GM19455 (cell line): ENCODE results near the gene NLRP3.
"Not testable (repeated sequence)": the region's sequence is repeated elsewhere in the genome, so short reads cannot be mapped to it uniquely, and the experiment has no call there.

Experiments
- ATAC-seq: cut with Tn5 transposase; IDR thresholded peaks from one replicate; pipeline ENCODE4 v1.9.1; 2021; ENCODE audit not compliant: unreplicated experiment

NLRP3 gene

DNA sequence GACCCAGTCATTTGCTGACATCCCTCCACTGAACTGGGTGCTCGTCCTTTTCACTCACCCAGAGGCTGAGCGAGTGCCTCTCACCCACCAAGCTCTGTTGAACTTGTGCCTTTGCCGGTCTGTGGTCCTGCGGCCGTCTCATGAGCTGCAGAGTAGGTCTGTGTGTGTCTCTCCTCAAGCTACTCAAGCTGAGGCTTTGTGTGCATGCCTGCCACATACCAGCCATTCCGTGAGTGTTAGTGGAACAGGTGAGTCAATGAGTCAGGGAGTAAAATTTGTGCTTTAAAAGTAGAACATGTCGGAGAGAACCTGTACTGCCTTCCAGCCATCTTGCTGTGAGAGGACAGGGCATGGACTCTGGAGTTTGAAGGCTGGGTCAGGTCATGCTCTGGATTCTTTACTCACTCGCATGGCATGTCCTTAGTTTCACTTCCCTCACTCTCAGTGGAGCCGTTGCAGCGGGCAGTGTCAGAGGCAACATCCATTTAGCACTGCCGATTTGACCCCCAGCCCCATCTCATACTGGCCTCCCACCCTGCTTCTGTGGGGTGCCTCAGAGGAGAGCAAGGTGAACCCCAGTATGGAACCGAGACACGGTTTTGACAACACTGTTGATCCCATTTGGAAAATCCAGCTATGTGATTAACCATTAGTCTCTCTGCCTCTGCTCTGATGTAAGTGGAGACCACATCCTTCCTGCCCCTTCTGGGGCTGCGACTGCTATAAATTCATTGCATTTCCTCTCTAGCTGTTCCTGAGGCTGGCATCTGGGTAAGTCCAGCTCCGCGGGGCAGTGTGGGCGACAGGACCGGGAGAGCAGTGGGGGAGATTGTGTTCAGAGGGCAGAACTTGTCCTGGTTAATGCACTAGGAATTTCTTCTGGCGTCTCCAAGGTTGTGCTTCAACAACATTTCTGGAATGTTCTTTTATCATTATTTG lies at the start of gene NLRP3:
Gene NLRP3 (plus strand): TSS at position 751 of the 939 bp plus-strand sequence. CDS start 2,628 bp downstream, outside the sequence.
- no peak for ATAC-seq

DNA sequence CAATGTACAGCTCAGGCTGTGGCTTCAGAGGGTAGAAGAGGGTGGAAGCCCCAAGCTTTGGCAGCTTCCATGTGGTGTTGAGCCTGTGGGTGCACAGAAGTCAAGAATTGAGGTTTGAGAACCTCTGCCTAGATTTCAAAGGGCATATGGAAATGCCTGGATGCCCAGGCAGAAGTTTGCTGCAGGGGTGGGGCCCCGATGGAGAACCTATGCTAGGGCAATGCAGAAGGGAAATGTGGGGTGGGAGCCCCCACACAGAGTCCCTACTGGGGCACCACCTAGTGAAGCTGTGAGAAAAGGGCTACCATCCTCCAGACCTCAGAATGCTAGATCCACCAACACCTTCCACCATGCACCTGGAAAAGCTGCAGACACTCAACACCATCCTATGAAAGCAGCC lies 49.6 kb upstream of the NLRP3 start:
- ATAC-seq: not testable (repeated sequence)

DNA sequence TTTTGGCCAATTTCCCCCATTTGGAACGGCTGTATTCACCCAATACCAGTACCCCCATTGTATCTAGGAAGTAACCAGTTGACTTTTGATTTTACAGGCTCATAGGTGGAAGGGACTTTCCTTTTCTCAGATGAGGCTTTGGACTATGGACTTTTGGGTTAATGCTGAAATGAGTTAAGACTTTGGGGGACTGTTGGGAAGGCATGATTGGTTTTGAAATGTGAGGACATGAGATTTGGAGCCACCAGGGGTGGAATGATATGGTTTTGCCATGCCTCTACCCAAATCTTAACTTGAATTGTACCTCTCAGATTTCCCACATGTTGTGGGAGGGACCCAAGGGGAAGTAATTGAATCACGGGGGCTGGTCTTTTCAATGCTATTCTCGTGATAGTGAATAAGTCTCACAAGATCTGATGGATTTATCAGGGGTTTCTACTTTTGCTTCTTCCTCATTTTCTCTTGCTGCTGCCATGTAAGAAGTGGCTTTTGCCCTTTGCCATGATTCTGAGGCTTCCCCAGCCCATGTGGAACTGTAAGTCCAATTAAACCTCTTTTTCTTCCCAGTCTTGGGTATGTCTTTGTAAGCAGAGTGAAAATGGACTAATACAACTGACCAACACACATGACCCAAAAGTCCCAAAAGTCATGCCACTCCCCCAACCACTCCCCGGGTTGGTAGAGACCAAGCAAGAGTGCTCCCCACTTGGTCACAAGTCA lies 48.9 kb upstream of the NLRP3 start:
- ATAC-seq: no peak

DNA sequence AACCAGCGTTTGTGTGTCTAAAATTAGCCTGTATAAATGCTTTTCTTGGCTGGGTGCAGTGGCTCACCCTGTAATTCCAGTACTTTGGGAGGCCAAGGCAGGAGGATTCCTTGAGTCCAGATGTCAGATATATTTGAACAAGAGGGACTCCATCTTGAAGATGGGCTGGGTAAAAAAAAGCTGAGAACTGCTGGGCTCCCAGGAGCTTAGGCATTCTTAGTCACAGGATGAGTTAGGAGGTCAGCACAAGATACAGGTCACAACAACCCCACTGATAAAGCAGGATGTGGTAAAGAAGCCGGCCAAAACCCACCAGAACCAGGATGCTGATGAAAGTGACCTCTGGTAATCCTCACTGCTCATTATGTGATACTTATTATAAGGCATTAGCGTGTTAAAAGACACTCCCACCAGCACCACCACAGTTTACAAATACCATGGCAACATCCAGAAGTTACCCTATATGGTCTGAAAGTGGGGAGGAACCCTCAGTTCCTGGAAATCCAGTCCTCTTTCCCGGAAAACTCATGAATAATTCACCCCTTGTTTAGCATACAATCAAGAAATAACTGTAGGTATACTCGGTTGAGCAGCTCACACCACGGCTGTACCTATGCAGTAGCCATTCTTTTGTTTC lies 48.1 kb upstream of the NLRP3 start:
- no peak for ATAC-seq

DNA sequence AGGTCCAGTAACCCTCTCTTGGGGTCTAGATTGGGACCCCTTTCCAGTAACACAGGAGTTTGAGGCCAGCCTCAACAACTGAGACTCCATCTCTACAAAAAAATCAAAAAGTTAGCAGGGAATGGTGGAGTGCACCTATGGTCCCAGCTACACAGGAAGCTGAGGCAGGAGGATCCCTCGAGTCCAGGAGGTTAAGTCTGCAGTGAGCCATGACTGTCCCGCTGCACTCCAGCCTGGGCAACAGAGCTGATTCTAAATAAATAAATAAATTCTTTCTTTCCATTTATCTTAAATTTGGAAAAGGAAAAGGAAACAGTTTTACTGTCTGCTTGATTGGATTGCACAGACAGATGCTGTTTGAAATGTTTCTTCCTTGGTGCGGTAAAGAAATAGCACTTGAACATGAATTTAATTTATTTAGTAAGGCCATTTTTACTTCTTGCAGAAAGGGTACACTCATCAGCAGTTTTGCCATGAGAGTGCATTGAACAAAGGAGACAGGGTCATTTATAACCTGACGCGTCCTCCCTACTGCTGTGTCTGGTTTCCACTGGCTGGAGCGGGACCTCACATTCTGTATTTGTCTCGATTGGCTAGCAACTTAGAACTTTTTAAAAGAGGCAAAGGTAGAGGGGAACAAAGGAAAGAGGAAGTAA lies 47.4 kb upstream of the NLRP3 start:
- ATAC-seq: no peak

DNA sequence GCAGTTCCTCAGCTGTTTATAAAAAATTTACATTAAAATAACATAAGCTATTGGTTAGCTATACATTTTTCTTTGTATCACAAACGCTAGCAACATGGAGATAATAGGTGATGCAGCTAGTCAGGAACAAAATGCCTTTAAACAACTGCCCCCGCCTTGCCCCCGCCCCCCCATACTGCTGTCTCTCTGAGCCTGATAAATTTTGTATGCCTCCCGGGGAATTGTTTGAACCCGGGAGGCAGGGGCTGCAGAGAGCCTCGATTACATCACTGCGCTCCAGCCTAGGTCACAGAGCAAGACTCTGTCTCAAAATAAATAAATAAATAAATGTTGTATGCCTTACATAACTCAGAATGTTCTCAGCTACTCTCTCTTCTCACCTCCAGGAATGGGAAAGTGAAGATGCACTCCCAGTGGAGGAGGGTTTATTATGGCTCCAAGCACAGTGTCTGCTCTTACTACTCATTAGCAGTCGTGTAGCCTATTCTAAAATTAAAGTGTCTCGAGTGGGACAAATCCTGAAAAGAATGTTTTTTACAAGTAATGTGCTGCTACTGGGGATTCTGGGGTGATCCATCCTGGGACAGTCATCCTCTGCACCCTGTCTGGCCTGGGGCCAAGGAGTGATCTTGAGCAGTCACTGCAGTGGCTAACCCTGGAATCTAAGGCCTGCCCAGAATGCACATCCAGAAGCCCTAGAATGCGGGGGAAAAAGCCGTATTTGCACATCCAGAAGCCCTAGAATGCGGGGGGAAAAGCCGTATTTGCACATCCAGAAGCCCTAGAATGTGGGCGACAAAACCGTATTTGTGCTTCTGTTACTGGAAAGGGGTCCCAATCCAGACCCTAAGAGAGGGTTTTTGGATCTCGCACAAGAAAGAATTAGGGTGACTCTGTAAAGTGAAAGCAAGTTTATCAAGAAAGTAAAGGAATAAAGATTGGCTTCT lies 44.9 kb upstream of the NLRP3 start:
- no peak for ATAC-seq

DNA sequence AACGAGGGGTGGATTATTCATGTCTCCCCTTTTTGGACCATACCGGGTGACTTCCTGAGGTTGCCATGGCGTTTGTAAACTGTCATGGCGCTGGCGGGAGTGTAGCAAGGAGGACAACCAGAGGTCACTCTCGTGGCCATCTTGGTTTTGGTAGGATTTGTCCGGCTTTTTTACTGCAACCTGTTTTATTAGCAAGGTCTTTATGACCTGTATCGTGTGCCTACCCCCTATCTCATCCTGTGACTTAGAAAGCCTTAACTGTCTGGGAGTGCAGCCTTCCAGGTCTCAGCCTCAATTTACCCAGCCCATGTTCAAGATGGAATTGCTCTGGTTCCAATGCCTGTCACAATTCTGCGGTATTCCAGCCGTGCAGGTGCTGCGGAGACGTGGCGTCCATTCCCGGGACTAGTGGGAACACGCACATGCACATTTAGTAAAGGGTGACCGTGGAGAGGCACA lies 44.1 kb upstream of the NLRP3 start:
- no peak for ATAC-seq

DNA sequence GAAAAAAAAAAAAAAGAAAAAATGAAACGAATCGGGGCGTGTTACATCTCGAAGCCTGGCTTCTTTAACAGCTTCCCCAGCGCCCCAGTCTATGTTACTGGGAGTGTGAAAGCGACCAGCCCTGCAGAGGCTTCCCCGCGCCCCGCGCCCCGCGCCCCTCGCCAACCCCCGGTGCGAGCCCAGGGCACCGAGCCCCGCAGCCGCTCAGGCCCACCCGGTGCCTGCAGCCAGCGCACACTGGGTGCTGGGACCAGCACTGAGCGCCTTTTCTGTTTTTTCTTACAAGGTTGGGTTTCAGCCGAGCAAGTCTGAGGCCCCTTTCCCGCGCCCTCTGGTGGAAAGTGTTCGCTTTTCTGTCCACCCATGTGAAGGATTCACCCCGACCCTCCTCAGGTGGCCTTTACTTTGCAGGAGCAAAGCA lies 42.2 kb upstream of the NLRP3 start:
- no peak for ATAC-seq

DNA sequence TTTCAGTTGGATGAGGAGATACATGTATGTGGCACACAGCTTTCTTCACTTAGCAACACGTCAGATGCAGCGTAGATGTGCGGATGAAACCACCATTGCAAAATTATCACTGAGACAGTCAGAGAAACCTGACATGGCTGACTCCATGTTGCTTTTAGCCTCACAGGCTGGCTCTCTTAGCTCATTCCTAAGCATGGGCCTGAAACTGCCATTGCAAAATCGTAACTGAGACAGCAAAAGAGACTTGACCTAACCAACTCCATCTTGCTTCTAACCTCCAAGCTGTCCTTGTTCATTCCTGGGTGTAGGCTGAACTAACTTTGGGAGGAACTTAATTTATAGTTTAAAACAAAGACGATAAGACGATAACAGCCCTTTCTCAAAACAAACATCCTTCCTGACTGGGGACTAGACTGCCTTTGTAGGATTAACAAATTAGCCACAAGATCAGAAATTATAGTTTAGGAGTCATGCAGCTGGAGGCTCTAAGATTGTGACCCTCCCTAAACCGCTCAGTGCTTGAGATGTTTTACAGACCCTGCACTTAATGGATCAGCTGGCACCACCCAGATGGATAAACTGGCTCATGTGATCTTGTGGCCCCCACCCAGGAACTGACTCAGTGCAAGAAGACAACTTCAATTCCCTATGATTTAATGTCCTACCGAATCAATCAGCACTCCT lies 41.2 kb upstream of the NLRP3 start:
- ATAC-seq: not testable (repeated sequence)

DNA sequence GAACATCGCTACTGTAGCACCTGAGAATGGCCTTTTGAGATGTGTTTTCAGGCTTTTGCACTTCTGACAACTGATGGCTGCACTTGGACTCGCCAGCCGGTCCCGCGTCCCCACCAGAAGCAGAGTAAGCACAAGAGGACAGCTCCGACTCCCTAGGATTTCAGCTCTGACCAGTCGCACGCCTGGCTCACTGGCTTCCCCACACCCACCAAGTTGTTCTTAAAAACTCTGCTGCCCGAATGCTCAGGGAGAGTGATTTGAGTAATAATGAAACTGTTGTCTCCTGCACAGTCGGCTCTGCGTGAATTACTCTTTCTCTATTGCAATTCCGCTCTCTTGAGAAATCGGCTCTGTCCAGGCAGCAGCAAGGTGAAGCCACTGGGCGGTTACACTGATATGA lies 40.2 kb upstream of the NLRP3 start:
- no peak for ATAC-seq

DNA sequence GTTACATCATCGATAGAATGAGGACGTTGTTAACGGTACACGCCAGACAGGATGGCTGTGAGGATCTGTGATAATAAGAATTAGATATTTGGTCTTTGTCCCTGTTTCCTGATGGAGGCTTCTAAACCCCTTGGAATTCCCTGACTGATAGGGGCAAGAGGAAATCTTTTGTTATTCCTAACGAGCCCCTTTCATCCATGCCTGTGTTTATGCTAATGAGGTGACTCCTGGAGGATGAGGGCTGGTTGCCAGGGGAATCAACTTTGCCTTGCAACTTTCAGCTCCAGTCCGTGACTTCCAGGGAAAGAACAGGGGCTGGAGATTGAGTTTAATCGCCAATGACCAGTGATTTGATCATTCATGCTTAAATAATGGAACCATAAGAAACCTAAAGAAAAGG lies 39.3 kb upstream of the NLRP3 start:
- no peak for ATAC-seq

DNA sequence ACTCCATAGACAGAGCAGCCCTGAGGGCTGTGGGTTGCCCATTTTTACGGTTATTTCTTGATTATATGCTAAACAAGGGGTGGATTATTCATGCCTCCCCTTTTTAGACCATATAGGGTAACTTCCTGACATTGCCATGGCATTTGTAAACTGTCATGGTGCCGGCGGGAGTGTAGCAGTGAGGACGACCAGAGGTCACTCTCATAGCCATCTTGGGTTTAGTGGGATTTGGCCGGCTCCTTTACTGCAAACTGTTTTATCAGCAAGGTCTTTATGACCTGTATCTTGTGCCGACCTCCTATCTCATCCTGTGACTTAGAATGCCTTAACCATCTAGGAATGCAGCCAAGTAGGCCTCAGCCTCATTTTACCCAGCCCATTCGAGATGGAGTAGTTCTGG lies 38.3 kb upstream of the NLRP3 start:
- ATAC-seq: not testable (repeated sequence)

DNA sequence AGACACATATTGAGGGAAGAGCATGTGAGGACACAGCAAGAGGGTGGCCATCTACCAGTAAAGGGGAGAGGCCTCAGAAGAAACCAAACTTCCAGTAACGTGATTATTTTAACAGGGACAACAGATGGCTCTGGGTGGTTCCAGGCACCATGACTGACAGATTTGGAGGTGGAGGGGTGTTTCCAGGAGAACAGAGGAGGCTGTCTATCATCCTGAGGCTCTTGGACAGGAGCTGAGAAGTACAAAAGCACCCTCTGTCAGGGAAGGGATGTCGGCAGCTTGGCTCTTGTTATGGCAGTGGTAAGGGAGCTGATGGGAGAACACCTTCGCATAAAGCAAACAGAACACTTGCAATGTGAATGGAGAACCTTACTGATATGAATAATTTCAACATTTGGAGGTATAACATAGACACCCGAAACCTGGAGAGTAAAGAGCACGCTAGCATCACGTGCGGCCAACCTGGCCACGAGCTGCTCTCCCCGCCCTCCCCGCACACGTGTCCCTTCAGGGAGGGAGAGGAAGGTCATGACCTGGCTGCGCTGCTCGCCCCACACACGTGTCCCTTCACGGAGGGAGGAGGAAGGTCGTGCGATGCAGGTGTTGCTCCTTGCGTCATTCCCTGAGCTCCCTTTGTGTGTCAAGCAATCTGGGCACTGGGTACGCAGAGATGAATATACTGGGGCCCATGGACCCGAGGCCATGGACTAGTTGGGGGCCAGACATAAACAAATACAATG lies 37.5 kb upstream of the NLRP3 start:
- ATAC-seq: no peak

DNA sequence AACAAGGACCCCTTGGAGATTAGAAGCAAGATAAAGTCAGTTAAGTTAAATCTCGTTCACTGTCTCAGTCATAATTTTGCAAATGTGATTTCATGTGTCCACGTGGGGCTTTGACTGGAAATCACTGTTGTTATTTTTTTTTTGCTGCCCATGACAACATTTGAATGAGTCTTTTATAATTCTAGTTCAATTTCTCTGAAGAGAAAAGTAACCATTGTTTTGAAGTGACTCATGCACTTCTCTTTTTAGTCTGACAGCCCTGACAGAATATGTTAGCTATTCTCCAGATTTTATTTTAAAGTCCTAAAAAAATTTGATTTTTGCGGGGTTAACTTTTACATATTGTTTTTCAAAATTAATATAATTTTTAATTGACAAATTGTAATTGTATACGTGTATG lies 30.7 kb upstream of the NLRP3 start:
- no peak for ATAC-seq

DNA sequence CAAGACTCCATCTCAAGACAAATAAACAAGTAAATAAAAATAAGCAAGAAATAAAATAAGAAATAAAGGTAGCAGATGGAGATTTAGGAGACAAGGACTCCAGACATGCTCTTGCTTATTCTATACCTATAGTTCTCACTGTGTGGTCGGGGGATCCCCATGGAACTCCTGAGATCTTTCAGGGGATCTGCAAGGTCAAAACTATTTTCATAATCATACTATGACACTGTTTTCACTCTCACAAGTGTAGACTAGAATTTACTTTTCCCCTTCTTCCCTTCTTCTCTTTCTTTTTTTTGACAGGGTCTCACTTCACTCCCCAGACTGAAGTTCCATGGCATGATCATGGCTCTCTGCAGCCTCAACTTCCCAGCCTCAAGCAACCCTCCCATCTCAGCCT lies 29.8 kb upstream of the NLRP3 start:
- no peak for ATAC-seq

DNA sequence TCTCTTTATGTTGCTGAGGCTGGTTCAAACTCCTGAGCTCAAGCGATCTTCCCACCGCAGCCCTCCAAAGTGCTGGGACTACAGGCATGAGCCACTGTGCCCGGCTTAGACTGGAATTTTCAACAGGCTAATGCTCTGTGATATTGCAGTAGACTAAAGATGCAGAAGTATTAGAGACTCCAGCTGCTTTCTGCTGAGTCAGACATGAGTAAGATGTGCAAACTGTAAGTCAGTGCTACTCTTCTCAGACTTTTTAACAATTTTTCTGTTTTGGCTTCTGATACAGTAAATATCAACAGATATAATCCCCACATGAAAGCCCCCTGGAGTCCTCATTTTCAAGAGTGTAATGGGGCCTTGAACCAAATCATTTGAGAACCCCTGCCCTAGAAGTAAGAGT lies 29.3 kb upstream of the NLRP3 start:
- ATAC-seq: no peak

DNA sequence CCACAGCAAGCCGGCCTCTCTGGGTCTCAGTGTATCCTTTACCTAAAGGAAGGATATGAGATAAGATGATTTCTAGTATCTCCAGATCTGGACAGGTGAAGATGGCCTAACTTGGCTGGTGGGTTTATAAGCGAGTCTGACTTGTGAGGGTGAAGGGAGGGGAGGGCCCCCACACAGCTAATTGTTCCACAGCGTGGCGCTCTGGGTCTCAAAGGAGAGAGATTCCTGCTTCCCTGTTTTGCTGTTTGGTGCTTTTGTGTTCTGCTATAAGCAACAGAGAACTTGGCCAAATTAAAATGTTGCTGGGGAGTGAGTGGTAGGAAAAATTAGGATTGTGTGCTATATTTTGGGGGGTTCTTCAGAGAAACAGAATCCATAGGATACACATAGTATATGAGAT lies 28.9 kb upstream of the NLRP3 start:
- ATAC-seq: no peak

DNA sequence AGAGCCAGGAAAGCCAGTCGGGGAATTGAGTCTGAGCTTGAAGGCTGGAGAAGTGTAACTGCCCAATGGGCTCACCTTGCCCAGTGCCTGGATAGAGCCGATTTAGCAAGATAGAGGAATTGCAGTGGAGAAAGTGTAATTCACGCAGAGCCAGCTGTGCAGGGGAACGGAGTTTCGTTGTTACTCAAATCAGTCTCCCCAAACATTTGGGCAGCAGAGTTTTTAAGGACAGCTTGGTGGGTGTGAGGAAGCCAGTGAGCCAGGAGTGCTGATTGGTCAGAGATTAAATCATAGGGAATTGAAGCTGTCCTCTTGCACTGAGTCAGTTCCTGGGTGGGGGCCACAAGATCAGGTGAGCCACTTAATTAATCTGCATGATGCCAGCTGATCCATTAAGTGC lies 28.4 kb upstream of the NLRP3 start:
- no peak for ATAC-seq
